PC-3 (cell line): Measurements from ENCODE around the gene SFSWAP. TPM values are rescaled to one million over a fixed set of nuclear protein-coding genes. Genes with fewer than 3 reads are reported as not detected.

Experiments
- ATAC-seq: fragments of 200-7000 bp; cut with Tn5 transposase; 2 replicates; pipeline ENCODE4 v1.9.1; 2020; ENCODE audit warnings: mild to moderate bottlenecking, moderate library complexity
- BruUV-seq: library from RNA; stranded (reverse); fragments of 400-500 nt; replicated peaks from 2 replicates; lab custom pipeline; 2021; lab: Mats Ljungman, UMichigan
- CTCF ChIA-PET: fragments of 300-600 bp; sonication (Branson Sonifier 250); formaldehyde crosslinking; loops from one replicate; lab custom pipeline; 2022; ENCODE audit warnings: antibody characterized with exemption; lab: Charles Lee
- POLR2A ChIA-PET: fragments of 300-600 bp; sonication (Branson Sonifier 250); formaldehyde crosslinking; loops from one replicate; lab custom pipeline; 2022; ENCODE audit warnings: antibody characterized with exemption; ENCODE audit not compliant: unreplicated experiment; lab: Charles Lee
- DNase-seq: peaks from one replicate; pipeline ENCODE4 v3.0.0-alpha.2; 2015
- H2AFZ ChIP-seq: fragments of 300-600 bp; sonication (generic); 2 replicates; pipeline ENCODE4 v1.6.0; 2016; ENCODE audit warnings: antibody characterized with exemption, low read length
- H3F3A ChIP-seq: fragments of 300-600 bp; sonication (generic); one replicate; pipeline ENCODE4 v1.6.0; 2017; ENCODE audit warnings: antibody characterized with exemption, low read length, control low read depth, mild to moderate bottlenecking; ENCODE audit not compliant: unreplicated experiment
- H3K27ac ChIP-seq: fragments of 300-600 bp; sonication (generic); 2 replicates; pipeline ENCODE4 v1.5.1; 2016; ENCODE audit warnings: mild to moderate bottlenecking, low read length
- H3K27me3 ChIP-seq: fragments of 300-600 bp; sonication (generic); 2 replicates; pipeline ENCODE4 v1.6.1; 2016; ENCODE audit warnings: low read length, mixed read lengths
- H3K36me3 ChIP-seq: fragments of 300-600 bp; sonication (generic); 2 replicates; pipeline ENCODE4 v1.6.1; 2016; ENCODE audit warnings: low read depth, mixed run types, low read length, mixed read lengths
- H3K4me1 ChIP-seq: fragments of 300-600 bp; sonication (generic); 2 replicates; pipeline ENCODE4 v1.5.1; 2016; ENCODE audit warnings: low read length; ENCODE audit not compliant: insufficient read depth
- H3K4me2 ChIP-seq: fragments of 300-600 bp; sonication (generic); 2 replicates; pipeline ENCODE4 v1.6.0; 2016; ENCODE audit warnings: low read length
- H3K4me3 ChIP-seq: fragments of 300-600 bp; sonication (generic); 2 replicates; pipeline ENCODE4 v1.5.1; 2016; ENCODE audit warnings: mild to moderate bottlenecking, low read length, mixed read lengths
- H3K79me2 ChIP-seq: fragments of 300-600 bp; sonication (generic); 2 replicates; pipeline ENCODE4 v1.6.1; 2017; ENCODE audit warnings: low read length, mixed read lengths
- H3K9ac ChIP-seq: fragments of 300-600 bp; sonication (generic); 2 replicates; pipeline ENCODE4 v1.6.0; 2016; ENCODE audit warnings: mild to moderate bottlenecking, low read length
- H3K9me2 ChIP-seq: fragments of 300-600 bp; sonication (generic); replicated peaks from 2 replicates; pipeline ENCODE4 v1.6.1; 2016; ENCODE audit warnings: mixed run types, low read length, mixed read lengths
- H3K9me3 ChIP-seq: fragments of 300-600 bp; sonication (generic); 2 replicates; pipeline ENCODE4 v1.6.1; 2016; ENCODE audit warnings: low read length, mixed read lengths
- H4K20me1 ChIP-seq: fragments of 300-600 bp; sonication (generic); 2 replicates; pipeline ENCODE4 v1.6.1; 2016; ENCODE audit warnings: low read length, mixed read lengths
- CTCF ChIP-seq: fragments of 300-600 bp; sonication (generic); conservative IDR thresholded peaks from 2 replicates; pipeline ENCODE4 v1.5.1; 2017; ENCODE audit warnings: antibody characterized with exemption, low read depth, mild to moderate bottlenecking, low read length
- EZH2 ChIP-seq: fragments of 300-600 bp; sonication (generic); IDR thresholded peaks from one replicate; pipeline ENCODE4 v1.6.1; 2017; ENCODE audit warnings: antibody characterized with exemption, mild to moderate bottlenecking, low read length; ENCODE audit not compliant: unreplicated experiment
- EZH2phosphoT487 ChIP-seq: fragments of 300-600 bp; sonication (generic); IDR thresholded peaks from 2 replicates; pipeline ENCODE4 v1.6.1; 2018; ENCODE audit warnings: mild to moderate bottlenecking, antibody characterized with exemption, low read length, borderline replicate concordance
- intact Hi-C: fragments of 100-400 bp; cut with micrococcal nuclease; formaldehyde crosslinking; loops from 2 replicates; pipeline ENCODE4 v1.9.0; 2023
- total RNA-seq: library from RNA; depleted of rRNA; stranded (reverse); fragments of >200 nt; gene quantifications from 2 replicates; pipeline ENCODE4 v1.2.3, GENCODE V29; 2014

SFSWAP gene
- total RNA-seq, 1 experiment from 2014 or later, result 57.5 TPM

- ChIA-PET POLR2A (no interaction called here), CTCF (no interaction called here)
- DNase-seq (no peak), ATAC-seq (no peak)
- no peak overlapping the region for H3K9ac ChIP-seq
- no peak overlapping the region for H3K4me3 ChIP-seq
- H3K9me3 ChIP-seq, result no peaks in the 10 kb centered on the region
- intact Hi-C loops, result loop anchor here (5.0 kb wide), 3 partner anchors 47 to 128 kb away; partner anchors contain the start of gene MMP17
- TF ChIP-seq EZH2, result no peak
- TF ChIP-seq EZH2phosphoT487, result no peak
- H3K27me3 ChIP-seq, result no peaks in the 10 kb centered on the region
- no peak overlapping the region for H2AFZ ChIP-seq
- peak overlapping the region; percentile 70 for H3K27ac ChIP-seq
- peaks cover 54% of the 10 kb centered on the region for H3K36me3 ChIP-seq
- H3K4me2 ChIP-seq, result no peak overlapping the region
- peaks cover 29% of the 10 kb centered on the region for H3K4me1 ChIP-seq
- BruUV-seq, result no TSS peak
- peaks cover 9% of the 10 kb centered on the region for H3F3A ChIP-seq
- peaks cover 12% of the 10 kb centered on the region for H3K79me2 ChIP-seq
- H4K20me1 ChIP-seq, result no peaks in the 10 kb centered on the region
- H3K9me2 ChIP-seq, result no peaks in the 10 kb centered on the region
Measured at GRCh38 chr12:131735476-131736445, 24.9 kb downstream of the SFSWAP start.

GRCh38 chr12:131736446-131737149, 25.7 kb downstream of the SFSWAP start:
- Histone ChIP-seq H3K27ac (peak overlapping the region; percentile 70), H2AFZ (no peak overlapping the region), H3K9ac (peak overlapping the region; percentile 8), H3K27me3 (no peaks in the 10 kb centered on the region), H3K4me2 (peak overlapping the region; percentile 88), H3K4me3 (no peak overlapping the region; the same call in 1 of the 2 replicates), H3K4me1 (peaks cover 29% of the 10 kb centered on the region), H3K36me3 (peaks cover 56% of the 10 kb centered on the region), H3K79me2 (peaks cover 12% of the 10 kb centered on the region), H3K9me2 (no peaks in the 10 kb centered on the region), H4K20me1 (no peaks in the 10 kb centered on the region), H3K9me3 (no peaks in the 10 kb centered on the region), H3F3A (peaks cover 9% of the 10 kb centered on the region)
- TF ChIP-seq EZH2, result no peak
- no peak for TF ChIP-seq CTCF
- TF ChIP-seq EZH2phosphoT487, result no peak
- intact Hi-C loops, result loop anchor here (5.0 kb wide), 3 partner anchors 46 to 129 kb away; partner anchors contain the start of gene MMP17
- POLR2A ChIA-PET, result no interaction called here
- ATAC-seq, result no peak; the same call in 1 of the 2 replicates
- no TSS peak for BruUV-seq
- no peak for DNase-seq
- CTCF ChIA-PET, result no interaction called here
